Mucosa of rectum (tissue), 2 donors: ENCODE data around the gene DGCR6L.
"Not testable (repeated sequence)": the region's sequence is repeated elsewhere in the genome, so short reads cannot be mapped to it uniquely, and the experiment has no call there.

ENCODE experiments used
- H3K27ac ChIP-seq, 2 donors: one replicate each; pipeline ENCODE4 v1.7.0; 2013; ENCODE audit warnings: inconsistent platforms in 2 of 2, low read depth in 2 of 2, low read length in 2 of 2
- H3K27me3 ChIP-seq, 2 donors: one replicate each; pipeline ENCODE4 v1.7.0; 2013; ENCODE audit warnings: low read length in 2 of 2; ENCODE audit not compliant: control insufficient read depth in 2 of 2, insufficient read depth in 2 of 2
- H3K36me3 ChIP-seq, 2 donors: one replicate each; pipeline ENCODE4 v1.7.0; 2013; ENCODE audit warnings: low read length in 2 of 2; ENCODE audit not compliant: control insufficient read depth in 2 of 2, insufficient read depth in 2 of 2
- H3K4me1 ChIP-seq, 2 donors: one replicate each; pipeline ENCODE4 v1.7.0; 2013; ENCODE audit warnings: low read length in 2 of 2, mild to moderate bottlenecking in 1 of 2; ENCODE audit not compliant: control insufficient read depth in 2 of 2, insufficient read depth in 2 of 2
- H3K4me3 ChIP-seq, 2 donors: one replicate each; pipeline ENCODE4 v1.7.0; 2013; ENCODE audit warnings: low read length in 2 of 2
- H3K9ac ChIP-seq, 2 donors: one replicate each; pipeline ENCODE4 v1.7.0; 2013; ENCODE audit warnings: low read length in 2 of 2, low read depth in 1 of 2, mild to moderate bottlenecking in 1 of 2
- H3K9me3 ChIP-seq, 2 donors: one replicate each; pipeline ENCODE4 v1.7.0; 2013; ENCODE audit warnings: low read length in 2 of 2; ENCODE audit not compliant: control insufficient read depth in 2 of 2
- donor health status: healthy.
- donor health status: Normal muscosa, but diverticular disease.

The DGCR6L gene

DNA sequence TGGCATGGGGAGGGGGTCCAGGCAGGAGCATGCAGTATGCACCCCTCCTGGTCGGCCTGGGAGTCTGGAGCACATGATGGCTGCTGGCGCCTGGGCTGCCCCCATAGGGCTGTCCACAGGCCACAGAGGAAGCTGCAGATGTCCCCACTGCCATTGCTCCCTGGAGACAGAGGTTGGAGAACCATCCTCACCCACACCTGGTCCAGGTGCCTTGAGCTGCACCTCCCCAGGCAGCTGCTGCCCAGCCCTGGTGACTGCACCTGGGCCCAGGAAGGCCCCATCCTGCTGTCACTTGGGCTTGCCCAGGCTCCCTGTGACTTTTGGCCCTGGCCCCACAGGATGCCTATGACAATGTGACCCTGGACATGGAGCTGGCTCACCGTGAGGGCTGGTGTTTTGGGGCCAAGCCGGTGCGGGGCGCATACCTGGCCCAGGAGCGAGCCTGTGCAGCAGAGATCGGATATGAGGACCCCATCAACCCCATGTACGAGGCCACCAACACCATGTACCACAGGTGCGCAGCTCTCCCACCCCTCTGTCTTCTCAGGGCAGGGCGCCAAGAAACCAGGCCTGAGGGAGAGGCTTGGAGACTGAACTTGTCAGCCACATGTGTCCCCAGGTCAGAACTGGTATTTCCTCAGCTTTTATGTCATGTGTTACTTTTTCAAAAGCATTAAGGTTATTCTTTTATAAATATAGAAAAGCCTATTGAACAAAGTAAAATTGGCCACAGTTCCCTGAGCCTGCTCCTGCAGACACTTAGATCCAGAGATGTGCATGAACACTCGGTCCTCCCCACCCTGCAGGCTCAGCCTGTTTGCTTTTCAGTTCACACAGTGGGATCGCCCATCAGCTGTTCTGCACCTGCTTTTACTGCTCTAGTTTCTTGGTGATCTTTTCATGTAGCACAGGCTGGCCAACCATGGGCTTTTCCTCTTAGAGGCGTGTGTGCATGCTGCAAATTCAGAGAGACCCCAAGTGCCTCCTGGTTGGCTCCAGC lies 12.1 kb downstream of the DGCR6L start:
- not testable (repeated sequence) for H3K27ac ChIP-seq, H3K27me3 ChIP-seq, H3K9ac ChIP-seq, H3K4me1 ChIP-seq, H3K36me3 ChIP-seq, H3K9me3 ChIP-seq, H3K4me3 ChIP-seq

DNA sequence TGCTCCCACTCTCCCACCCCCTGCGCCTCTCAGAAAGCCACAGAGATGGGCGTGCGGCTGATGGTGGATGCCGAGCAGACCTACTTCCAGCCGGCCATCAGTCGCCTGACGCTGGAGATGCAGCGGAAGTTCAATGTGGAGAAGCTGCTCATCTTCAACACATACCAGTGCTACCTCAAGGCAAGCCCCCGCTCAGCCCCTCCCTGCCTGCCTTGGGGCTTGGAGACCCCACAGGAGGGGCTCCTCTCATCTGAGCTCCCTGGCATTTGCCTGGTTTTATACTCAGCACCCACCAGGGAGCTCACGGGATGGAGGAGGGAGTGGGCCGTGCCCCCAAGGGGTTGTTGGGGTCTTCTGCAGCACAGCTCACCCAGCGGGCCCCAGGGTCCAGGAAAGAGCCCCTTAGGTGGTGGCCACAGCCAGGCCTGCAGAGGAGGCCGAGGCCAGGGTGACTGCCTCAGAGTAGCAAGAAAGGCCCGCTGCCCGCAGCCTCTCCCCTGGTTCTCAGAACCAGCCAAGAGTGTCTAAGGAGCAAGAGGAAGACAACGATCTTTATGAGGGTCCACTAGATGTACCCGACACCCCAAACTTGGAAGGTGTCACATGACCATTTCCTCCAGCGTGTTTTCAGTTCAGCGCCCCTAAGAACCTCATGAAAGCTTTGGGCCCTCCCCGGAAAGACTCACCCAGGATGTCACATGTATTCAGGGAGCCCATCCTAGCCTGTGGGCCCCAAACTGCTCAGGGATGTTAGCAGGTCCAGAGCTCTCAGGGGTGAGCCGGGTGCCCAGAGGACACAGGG lies 13.0 kb downstream of the DGCR6L start:
- not testable (repeated sequence) for H3K9me3 ChIP-seq, H3K4me3 ChIP-seq

DNA sequence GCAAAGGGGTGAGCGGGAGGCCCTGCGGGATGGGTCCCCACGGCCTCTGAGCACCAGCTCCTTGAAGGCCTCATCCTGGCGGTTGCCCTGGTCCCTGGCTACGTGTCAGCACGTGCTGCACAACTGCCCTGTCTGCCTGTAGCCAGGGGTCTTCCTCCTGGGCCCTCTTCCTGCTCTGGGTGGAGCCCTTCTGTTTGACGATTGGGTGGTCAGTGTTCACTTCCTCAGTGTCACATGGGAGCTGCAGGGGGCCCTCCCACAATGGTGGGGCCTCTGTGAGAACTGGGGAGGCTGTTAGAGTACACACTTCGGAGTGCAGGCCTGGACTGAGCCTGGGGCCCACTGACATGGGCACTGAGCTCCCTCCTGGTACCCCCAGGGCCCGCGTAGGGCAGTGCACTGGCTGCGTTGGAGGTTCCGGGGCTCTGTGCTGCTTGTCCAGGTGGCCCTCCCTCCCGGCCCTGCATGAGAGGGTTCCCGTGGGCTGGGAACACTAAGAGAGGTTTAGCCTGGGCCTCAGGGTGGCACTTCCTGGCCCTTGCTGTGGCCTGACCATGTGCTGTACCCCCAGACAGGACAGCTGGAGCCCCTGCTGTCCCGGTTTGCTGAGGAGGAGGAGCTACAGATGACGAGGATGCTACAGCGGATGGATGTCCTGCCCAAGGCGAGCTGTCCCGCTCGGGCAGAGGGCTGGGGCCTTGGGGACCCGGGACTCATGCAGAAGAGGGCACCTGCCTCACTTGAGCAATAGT lies 13.8 kb downstream of the DGCR6L start:
- Histone ChIP-seq H3K4me3 (no peak overlapping the region), H3K27me3 (peaks cover under 1 to 4% of the 10 kb centered on the region in 2 donors), H3K4me1 (no peaks in the 10 kb centered on the region), H3K9ac (no peak overlapping the region), H3K36me3 (no peaks in the 10 kb centered on the region), H3K27ac (no peak overlapping the region), H3K9me3 (no peaks in the 10 kb centered on the region)

More for the DNA sequence above, 13.0 kb downstream of the DGCR6L start:
- not testable (repeated sequence) for H3K4me1 ChIP-seq, H3K9ac ChIP-seq, H3K27ac ChIP-seq, H3K27me3 ChIP-seq, H3K36me3 ChIP-seq

DNA sequence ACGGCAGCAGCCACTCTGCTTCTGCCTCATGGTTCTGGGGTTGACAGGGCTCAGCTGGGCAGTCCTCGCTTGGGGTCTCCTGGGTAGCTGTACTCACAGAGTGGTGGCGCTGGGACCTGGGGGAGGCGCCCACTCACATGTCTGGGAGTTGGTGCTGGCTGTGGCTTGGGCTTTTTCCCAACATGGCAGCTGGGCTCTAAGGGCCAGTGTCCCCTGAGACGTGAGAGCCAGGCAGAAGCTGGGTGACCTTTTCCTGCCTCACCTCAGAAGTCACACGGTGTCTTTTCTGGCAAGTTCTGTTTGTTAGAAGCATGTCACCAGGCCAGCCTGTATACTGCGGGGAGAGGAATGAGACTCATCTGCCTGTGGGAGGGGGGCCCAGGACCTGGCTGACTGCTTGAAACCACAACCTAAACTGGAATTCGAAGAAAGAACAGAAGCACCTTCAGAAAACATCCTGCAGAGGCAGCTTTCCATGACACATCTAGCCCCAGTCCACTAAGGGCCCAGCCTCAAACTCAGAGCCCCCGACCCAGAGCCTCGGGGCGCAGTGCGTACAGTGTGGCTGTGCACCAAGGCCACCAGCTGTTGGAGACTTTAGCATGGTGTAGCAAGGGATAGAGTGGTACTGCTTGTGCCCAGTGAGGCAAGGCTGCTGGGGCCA lies 14.5 kb downstream of the DGCR6L start:
- H3K9me3 ChIP-seq, H3K4me3 ChIP-seq, H3K9ac ChIP-seq, H3K27me3 ChIP-seq, H3K27ac ChIP-seq, H3K36me3 ChIP-seq, H3K4me1 ChIP-seq: not testable (repeated sequence)

DNA sequence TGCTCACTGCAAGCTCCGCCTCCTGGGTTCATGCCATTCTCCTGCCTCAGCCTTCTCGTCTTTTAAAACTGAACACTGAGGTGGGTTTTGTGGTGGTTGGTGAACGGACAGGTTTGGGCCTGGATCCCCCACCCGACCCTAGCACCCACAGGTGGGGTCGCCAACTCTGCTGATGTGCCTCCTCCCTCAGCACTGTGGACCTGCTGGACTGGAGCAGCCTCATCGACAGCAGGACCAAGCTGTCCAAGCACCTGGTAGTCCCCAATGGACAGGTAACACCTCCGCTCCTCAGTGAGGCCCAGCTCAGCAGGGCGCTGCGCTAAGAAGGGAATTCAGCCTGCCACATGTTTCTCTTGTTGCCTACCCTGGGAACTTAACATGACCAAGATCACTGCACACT lies 15.2 kb downstream of the DGCR6L start:
- Histone ChIP-seq H3K9me3 (no peaks in the 10 kb centered on the region), H3K4me3 (no peak overlapping the region), H3K9ac (no peak overlapping the region), H3K36me3 (no peaks in the 10 kb centered on the region), H3K27me3 (peaks cover 4 to 5% of the 10 kb centered on the region in 2 donors), H3K4me1 (peaks cover 0 to 6% of the 10 kb centered on the region in 2 donors), H3K27ac (no peak overlapping the region)

GRCh38 chr22:20303229-20303534 lies 16.7 kb downstream of the DGCR6L start:
- not testable (repeated sequence) for H3K4me1 ChIP-seq, H3K4me3 ChIP-seq, H3K27me3 ChIP-seq, H3K9ac ChIP-seq, H3K36me3 ChIP-seq, H3K27ac ChIP-seq, H3K9me3 ChIP-seq

DNA sequence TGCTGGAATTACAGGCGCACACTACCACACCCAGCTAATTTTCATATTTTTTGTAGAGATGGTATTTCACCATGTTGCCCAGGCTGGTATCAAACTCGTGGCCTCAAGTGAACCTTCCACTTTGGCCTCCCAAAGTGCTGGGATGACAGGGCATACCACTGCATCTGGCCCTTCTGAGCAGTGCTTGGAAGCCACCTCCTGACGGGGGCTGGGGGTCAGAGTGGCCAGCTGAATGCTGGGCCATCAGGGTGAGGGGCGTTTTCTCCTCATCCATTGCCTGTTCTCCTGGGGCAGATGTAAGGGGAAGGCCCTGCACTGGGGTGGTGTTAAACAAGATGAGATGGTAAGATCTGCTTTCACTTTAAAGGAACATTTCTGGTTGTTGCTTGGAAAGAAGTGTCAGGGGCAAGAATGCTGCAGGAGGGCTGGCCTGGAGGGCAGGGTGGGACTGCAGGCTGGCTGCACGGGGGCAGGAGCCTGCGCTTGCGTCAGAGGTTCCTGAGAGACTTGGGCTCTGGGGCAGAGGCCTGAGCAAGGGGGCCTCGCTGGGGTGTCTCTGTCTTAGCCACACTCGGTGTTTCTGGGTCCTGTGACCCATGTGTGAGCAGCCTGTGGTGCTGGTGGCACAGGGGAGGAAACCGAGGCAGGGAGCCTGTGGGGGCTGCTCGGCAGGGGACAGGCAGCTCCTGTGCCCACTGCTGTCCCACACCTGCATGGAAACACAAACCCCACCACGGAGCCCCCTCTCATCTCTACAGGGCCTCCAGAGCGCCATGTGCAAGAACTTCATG lies 17.2 kb downstream of the DGCR6L start:
- no peak overlapping the region for H3K4me3 ChIP-seq

DNA sequence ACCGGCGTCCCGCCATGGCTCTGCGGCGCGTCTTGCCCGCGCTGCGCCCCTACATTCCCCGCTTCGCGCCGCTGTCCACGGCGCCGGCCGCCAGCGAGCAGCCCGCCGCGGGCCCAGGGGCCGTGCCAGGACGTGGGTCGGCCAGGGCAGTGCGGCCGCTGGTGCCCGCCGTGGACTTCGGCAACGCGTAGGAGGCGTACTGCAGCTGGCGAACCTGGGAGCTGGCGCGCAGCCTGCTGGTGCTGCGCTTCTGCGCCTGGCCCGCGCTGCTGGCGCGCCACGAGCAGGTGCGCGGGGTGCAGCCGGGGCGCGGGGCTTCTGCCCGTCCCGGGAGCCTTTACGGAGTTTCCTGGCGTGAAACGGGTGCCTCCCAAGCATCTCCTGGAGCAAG lies 20.1 kb downstream of the DGCR6L start:
- Histone ChIP-seq H3K27me3 (peaks cover 4 to 8% of the 10 kb centered on the region in 2 donors), H3K27ac (no peak overlapping the region), H3K36me3 (no peaks in the 10 kb centered on the region), H3K4me3 (peak overlapping the region; percentile 44 to 58), H3K9me3 (no peaks in the 10 kb centered on the region), H3K4me1 (peaks cover 3 to 7% of the 10 kb centered on the region in 2 donors), H3K9ac (peak overlapping the region in 1 of 2 donors; percentile 12)

More for the DNA sequence above, 17.2 kb downstream of the DGCR6L start:
- H3K9me3 ChIP-seq: no peaks in the 10 kb centered on the region
- H3K27ac ChIP-seq: no peak overlapping the region
- H3K4me1 ChIP-seq: peaks cover 3 to 7% of the 10 kb centered on the region in 2 donors
- peaks cover 4 to 8% of the 10 kb centered on the region in 2 donors for H3K27me3 ChIP-seq
- H3K9ac ChIP-seq: no peak overlapping the region
- no peaks in the 10 kb centered on the region for H3K36me3 ChIP-seq
